HG03066 (cell line): ENCODE results near the gene SYNDIG1.

Experiments used
- ATAC-seq: cut with Tn5 transposase; IDR thresholded peaks from one replicate; pipeline ENCODE4 v1.9.1; 2021; ENCODE audit warnings: low read depth; ENCODE audit not compliant: unreplicated experiment

The SYNDIG1 gene

DNA sequence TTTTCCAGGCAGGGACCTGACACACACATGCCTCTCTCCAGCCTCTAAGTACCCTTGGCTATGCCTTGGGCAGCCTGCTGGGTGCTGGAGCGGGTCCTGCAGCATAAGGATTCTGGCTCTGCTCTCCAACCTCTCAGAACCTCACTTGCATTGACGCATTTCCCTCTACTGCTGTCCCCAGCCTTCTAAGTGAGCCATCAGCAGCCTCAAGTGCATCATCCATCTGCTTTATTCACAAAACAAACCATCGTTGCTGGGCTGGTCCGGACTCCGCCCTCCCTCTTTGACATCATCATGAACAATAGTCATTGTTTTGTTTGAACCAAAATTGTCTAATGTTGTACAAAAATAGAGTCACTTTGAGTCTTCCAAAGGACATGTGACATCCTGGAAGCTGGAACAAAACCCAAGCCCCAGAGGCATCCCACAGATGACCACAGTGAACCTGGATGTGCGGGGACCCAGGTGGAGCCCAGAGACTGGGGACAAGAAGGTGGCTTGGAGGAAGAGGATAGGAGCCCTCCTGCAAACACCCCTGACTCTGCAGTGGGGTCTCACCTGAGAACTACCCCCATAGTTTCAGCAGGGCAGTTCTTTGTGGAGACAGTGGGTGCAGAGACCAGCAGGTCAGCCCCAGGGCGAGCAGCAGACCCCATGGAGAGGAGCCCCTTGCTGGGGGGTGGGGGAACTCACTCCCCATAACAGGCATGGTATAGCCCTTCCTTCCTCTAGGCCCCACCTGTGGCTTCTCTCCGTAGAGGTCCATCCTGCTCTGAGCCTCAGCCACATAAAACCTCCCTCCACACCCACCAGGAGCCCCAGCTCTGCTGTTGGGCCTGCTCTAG lies 230.1 kb downstream of the SYNDIG1 start:
- ATAC-seq, result no peak

DNA sequence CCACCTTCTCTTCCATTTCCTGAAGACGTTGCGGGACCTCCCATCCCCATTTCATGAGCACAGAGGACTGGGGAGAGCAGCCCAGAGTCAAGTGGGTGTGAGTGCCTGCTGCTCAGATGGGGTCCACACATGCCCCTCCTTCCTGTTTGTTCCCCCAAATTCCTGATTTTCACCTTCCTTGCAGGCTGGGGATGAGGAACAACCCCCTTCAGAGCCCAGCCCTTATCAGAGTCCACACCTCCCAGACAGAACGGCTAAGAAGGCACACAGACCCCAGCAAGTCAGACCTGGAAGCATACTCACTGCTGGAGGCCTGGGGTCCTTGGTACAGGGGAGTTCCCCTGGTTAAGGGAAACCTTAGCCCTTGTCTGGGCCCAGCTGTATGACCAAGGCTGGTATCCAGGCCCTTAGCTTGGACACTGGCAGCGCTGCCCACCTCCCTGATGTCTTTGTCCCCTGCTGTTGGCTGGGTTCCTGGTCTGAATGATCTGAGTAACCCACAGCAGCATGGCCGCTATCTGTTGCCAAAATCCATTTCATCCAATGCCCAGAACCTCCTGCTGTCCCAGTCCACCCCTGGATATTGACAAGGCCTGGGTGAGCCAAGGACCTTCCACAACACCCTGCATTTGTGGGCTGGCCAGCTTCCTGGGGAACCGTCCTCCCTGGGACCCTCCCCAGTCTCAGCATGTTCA lies 230.9 kb downstream of the SYNDIG1 start:
- ATAC-seq, result no peak

DNA sequence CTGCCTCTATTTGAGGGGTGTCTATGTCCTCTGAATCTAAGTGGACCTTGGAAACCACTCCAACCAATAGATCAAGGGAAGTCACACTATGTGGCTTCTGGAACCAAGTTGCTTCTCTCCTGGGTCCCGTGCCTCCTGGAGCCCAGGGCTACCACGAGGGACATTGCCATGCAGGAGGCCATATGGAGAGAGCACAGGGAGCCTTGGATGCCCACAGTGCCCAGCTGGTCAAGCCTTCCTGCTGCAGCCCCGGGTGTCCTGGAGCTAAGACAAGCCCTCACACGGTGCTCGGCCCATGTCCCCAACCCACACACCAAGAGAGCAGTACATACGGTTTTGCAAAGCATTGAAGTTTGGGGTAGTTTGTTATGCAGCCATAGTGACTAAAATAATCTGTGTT lies 231.6 kb downstream of the SYNDIG1 start:
- ATAC-seq, result no peak

DNA sequence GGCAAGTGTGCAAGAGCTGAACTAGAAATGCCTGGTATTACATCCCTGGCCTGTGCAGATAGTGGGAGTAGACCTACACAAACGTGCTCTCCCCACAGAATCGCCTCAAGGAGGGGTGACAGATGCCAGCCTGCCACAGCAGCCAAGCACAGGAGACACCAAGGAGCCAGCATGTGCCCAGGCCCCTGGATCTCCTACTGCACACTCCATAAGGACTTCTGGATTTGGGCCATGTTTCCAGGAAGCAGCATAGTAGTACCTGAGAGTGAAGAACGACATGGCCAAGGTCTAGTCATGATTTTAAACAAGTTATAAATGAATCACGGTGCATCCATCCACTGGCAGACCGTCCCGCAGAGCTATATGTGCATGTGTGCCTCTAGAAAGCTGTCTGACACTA lies 232.2 kb downstream of the SYNDIG1 start:
- no peak for ATAC-seq

DNA sequence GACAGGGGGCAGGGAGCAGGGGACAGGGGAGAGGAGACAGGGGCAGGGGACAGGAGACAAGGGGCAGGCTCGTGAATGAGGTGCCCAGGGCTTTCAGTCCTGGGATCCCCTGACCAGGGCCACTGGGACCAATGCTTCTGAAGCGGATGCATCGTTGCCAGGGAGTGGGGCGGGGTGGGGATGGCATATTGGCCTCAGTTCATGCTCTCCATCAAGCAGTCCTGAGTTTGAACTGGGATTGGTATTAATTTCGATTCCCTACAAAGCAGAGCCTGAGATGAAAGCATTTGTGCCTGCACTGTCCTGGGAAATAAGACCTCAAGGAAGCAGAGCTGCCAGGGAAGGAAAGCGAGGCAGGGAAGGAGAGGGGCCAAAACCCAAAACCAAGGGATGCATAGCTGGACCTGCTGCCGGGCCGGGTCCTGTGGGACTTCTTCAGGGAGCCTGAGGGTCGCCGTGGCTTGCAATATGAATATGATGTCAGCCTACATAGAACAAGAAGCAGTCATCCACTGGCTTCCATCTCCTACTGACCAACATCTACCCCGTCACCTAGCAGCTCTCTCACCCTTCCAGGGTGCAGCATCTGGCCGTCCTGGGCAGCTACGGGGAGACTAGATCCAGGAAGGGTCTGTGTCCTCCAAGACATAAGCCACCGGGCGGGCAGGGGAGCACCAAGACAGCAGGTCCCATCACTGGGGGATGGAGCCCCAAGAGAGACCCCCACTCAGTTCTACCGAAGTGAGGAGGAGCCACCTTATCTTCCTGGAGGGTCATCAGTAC lies 233.3 kb downstream of the SYNDIG1 start:
- ATAC-seq, result no peak

DNA sequence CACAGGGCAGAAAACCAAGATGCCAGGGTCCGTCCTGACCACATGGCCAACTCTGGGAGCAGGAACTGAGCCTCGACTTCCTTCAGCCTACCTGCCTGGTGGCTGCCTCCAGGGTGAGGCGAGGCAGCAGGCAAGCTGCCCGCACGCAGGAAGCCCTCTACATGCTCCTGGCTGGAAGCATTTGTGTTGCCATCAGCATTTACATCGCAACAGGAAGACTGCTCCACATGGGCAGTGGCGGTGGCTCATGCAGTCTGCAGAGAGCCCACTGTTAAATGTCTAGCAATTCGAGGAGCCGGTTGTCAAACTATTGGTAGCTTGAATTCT lies 233.8 kb downstream of the SYNDIG1 start:
- no peak for ATAC-seq

DNA sequence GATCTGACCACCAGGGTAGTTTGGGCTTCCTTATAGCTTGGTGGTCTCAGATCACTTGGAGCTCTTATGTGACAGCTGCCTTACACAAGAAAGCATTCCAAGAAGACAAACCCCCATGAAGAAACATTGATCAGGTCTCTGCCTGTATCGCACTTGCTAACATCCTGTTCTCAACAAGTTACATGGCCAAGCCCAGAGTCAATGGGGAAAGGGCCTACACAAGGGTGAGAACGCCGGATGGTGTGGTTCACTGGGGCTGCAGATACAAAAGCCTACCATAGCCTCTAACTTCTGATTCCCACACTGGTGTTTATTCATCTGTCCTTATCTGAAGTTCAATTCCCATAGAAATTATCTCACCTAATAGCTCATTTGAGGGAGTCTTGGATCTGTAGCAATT lies 235.5 kb downstream of the SYNDIG1 start:
- no peak for ATAC-seq

DNA sequence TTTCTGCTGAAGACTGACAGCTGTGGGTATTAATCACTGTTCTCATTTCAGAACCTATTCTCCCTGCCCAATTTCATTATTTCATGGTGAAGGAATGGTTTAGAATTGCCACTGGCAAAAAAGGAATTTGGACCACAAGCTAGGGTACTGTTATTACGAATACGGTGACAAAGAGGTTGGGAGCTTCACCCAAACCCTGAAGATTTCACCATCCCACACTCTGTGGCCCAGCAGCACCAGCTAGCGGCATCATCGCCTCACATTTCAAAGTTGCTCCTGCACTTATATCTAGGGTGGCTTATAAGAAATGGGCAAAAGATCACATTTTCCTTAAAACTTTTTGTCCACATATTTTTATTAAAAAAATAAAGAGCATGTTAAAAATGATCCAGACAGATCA lies 236.1 kb downstream of the SYNDIG1 start:
- no peak for ATAC-seq

DNA sequence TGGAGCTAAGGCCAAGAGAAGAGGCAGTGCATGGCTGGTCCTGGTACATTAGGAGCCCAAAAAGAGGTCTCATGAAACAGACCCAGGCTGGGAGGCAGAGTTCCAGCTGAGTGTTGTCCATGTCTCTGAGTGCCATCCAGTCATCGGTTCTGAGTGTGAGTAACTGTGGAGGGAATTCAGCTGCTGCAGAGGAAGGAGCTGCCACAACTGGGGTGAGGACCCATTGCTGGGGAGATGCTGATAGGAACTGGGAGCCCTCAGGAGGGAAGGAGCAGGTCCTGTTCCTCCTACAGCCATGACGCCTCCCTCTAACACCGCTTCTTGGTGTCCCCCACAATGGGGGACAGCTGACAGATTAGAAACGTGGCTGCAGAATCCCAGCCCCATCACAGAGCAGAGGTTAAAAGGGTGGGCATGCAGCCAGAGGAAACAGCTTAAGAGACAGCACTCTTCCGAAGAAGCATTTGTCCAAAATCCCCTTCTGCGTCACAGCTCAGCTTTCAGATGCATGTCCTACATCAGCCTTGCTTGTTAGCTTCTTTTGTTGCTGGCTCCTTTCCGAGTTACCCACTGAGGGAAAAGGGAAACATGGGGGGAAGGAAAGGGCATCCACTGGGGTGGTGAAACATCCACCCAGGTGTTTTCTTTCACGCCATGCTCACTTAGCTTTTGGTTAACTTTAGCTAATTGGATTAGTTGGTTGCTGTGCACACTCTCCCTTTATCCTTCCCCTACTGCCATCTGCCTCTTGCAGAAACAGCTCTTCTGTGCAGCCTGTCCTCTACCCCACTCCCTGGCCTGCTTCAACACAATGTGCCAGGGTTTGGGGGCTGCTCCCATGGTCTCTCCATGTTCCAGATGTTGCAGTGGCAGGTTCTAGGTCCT lies 239.2 kb downstream of the SYNDIG1 start:
- ATAC-seq, result no peak
